NCI-H82 treated with DMSO at 0.1 percent for 48 hours (cell line): Measurements from ENCODE around the gene P3H4.
A peak's percentile ranks its signal among the peaks of the same experiment; 100 is the strongest.
"Not testable (repeated sequence)": the region's sequence is repeated elsewhere in the genome, so short reads cannot be mapped to it uniquely, and the experiment has no call there.

Source experiments
- DNase-seq: peaks from one replicate; lab custom pipeline; 2025; ENCODE audit not compliant: unreplicated experiment; lab: John Stamatoyannopoulos, UW

P3H4 gene

GRCh38 chr17:41811549-41812380 lies at the start of gene P3H4:
Gene P3H4, minus strand, starts transcription at chr17:41811949. Its CDS starts 34 bp downstream, at chr17:41811915.
- peak; percentile 45 for DNase-seq

GRCh38 chr17:41860254-41860931 lies 48.6 kb upstream of the P3H4 start:
- DNase-seq: peak; percentile 65

- DNase-seq: not testable (repeated sequence)
These were observed 39.6 kb upstream of the P3H4 start for GRCh38 chr17:41851382-41851781.

DNA sequence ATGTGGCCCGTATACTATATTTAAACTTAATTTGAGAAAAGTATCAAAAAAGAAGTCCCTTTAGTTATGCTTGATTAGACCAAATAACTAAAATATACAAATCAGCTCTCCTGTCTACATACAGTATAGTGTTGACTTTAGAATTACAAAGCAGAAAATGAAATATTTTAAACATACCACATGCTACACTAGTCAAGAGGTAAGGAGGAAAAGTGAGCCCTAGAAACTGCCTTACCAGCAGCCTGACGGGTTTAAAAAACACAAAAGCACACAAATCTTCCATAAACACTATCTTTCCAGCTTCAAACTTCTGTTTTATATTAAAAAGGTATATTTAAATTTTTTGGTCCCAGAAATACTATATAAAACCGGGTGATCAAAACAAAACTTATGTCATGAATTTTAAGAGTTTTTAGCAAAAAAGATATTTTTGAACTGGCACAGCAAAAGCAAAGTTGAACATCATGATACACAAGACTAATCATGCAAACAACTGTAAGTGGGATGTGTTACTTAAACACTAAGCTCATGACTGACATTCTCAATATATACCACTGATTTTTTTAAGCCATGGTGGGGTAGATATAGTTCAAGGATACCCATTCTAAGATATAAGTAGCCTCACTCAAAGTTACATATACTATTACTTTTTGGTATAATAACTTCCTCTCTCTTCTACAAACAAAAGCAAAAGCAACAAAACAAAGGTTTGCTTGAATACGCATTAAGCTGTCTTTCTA lies 37.7 kb upstream of the P3H4 start:
- DNase-seq: no peak

DNA sequence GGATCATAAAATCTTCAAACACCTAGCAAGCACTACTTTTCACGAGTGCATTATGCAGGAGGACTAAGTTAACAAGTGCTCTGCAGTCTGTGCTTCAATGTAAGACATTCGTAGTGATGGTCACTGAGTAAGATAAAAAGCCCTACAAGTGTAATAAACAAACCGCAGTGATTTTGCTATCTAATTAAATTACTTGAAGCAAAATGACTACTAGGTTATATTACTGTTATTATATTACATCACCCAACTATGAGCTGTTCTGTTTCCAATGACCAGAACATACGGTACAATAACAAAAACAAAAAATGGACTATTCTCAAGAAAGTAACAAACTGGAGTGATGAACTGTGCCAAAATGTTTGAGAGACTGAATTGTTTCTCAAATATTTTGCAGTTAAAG lies 37.0 kb upstream of the P3H4 start:
- DNase-seq: no peak

DNA sequence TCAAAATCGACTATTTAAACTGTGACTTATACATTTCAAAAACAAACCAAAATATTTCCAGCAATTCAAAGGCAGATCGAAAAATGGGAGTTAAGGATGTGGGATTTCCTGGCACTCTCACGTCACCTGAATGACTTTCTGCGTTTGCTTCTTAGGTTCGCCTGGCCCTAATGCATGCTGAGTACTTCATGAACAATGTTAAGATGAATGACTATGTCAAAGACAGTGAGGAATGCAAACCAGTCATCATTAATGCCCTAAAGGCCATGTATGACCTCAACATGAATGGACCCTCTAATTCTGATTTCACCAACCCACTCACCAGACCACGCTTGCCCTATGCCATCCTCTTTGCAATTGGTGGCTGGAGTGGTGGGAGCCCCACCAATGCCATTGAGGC lies 33.2 kb upstream of the P3H4 start:
- no peak for DNase-seq

GRCh38 chr17:41840781-41841180 lies 29.0 kb upstream of the P3H4 start:
- DNase-seq: not testable (repeated sequence)

GRCh38 chr17:41839448-41839847 lies 27.7 kb upstream of the P3H4 start:
- not testable (repeated sequence) for DNase-seq

DNA sequence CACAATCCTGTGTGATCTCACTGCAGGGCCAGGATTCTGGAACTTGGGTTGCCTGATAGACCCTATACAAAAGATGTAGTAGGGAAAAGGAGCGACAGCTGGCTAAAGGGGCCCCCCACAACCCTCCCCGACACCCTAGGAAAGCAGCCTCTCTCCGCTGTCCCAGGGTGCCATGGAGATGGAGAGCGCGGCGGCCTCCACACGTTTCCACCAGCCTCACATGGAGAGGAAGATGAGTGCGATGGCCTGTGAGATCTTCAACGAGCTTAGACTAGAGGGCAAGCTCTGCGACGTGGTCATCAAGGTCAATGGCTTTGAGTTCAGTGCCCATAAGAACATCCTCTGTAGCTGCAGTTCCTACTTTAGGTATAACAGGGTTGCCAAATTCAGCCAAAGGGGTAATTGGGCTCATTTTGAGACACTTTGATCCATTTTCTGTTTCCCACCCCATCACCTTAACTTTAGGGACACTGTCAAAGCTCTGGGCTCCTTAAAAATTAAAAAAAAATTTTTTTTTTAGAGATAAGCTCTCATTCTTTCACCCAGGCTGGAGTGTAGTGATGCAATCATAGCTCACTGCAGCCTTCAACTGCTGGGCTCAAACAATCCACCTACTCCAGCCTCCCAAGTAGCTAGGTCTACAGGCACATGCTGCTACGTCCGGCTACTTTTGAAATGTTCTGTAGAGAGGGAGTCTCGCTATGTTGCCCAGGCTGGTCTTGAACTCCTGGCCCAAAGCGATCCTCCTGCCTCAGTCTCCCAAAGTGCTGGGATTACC lies 26.2 kb upstream of the P3H4 start, which contains the start of gene KLHL10:
Gene KLHL10, plus strand, starts transcription at position 65 of the 778 bp plus-strand sequence. Its CDS starts 108 bp downstream, at position 173.
- DNase-seq: no peak

DNA sequence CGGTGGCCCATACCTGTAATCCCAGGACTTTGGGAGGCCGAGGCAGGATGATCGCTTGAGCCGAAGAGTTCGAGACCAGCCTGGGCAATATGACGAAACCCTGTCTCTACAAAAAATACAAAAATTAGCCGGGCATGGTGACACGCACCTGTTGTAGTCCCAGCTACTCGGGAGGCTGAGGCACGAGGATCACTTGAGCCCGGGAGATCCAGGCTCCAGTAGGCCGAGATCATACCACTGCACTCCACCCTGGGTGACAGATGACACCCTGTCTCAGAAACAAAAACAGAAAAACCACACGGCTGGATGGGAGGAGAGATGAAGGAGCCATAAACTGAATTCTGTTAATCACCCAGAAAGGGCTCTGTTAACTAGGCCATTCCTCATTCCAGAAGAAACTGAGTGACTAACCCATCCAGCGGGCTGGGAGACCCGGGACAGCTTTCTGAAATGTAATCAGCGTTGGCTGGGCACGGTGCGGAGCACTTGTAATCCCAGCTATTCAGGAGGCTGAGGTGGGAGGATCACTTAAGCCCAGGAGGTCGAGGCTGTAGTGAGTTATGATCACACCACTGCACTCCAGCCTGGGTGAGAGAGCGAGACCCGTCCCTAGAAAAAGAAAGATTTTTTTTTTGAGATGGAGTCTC lies 24.9 kb upstream of the P3H4 start:
- no peak for DNase-seq

DNA sequence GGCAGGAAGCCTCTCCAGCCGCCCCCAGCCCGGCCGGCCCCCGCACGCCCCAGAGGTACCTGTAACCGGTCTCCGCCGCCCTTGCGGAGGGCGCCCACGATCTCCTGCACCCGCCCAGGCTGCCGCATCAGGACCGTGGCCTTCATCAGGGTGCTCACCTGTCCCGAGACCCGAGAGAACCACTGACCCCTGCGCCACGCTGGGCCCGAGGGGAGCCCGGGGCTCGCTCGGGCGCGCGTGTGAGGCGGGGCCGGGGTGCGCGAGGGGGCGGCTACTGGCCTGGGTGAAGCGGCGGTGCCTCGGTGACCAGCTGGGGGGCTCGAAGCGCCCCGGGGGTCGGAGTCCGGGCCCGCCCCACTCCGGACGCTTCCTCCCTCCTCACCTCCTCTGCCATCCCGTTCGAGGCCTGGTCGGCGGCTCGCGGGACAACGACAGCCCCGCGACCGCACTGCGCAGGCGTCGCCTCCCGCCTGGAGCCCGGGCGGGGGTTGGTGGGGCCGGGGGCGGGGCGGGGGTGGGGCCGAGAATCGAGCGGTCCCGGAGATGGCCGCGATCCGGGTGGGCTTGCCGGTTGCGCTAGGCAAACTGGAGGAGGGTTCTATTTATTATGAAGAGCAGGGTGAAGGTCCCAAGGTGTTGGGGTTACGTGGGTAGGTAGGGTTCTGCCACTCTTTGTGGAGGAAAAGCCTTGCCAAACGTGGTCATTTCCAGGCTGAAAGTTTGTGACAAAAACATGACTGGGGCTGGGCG lies 24.2 kb upstream of the P3H4 start, which contains the start of gene NT5C3B:
Gene NT5C3B, minus strand, starts transcription at position 433 of the 750 bp plus-strand sequence. Its CDS starts 39 bp downstream, at position 394.
- no peak for DNase-seq

DNA sequence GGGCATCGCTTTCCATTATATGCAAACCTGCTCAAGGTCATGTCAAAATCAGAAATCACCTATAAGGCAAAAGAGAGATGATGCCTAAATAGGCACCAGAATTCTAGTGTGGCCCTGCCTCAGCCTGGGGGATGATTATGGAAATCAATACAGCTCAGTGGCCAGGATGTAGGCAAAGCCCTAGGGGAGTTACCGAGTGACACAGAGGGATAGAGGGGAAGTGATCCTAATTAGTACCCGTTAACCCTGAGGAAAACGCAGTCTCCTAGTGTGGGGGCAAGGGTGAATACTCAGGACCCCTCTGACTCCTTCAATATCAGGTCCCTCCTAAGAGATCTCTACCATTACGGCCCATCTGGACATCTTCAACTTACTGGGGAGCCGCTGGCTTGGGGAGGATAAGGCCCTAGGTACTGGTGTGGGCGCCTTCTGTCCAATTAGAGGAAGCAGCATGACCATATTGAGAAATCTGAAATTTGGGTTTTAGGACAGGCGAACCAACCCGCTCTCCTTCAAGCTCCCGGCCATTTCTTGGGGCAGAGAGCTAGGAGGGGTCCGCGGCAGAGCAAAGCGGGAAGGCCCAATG lies 23.6 kb upstream of the P3H4 start:
- peak; percentile 9 for DNase-seq

GRCh38 chr17:41829961-41830360 lies 18.2 kb upstream of the P3H4 start:
- not testable (repeated sequence) for DNase-seq

DNA sequence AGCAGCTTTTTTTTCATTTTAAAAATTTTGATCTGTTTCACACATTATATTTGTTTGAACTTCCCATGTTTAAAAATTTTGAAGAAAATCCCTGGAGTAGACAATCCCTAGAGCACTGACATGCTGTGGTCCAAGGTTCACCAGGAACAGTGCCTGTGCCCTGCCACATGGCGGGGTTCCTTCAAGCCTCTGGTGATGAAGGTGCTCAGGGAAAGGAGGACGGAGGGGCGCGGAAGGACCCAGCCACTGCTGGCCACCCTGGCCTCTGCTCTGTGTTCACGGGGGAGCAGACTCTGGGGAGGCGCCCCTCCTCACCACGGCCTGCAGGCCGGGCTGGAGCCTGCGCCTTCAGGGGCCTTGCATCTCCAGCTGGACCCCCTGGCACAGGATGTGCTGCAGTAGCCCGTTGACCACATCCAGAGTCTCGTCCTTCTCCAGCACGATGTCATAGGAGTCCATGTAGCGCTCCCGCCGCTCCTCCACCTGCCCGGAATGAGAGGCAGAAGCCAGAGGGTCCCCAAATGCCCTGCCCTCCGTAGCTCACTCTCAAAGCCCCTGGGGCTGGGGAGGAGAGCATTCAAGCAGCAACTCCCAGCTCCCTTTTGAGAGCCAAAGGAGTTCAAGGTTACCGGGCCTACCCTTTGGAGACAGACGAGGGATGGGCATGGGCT lies 13.6 kb upstream of the P3H4 start:
- DNase-seq: no peak

GRCh38 chr17:41824086-41824485 lies 12.3 kb upstream of the P3H4 start:
- DNase-seq: no peak

- DNase-seq: no peak
These were observed 11.8 kb upstream of the P3H4 start for GRCh38 chr17:41823580-41823979.

GRCh38 chr17:41823141-41823524 lies 11.4 kb upstream of the P3H4 start:
- no peak for DNase-seq
